WI38 (cell line): ENCODE measurements around the gene RFK.

Source experiments
- H3K4me3 ChIP-seq: 2 replicates; pipeline ENCODE4 v1.5.1; 2011; ENCODE audit warnings: low read depth, mild to moderate bottlenecking, control low read depth, low read length
- CTCF ChIP-seq: IDR thresholded peaks from 2 replicates; pipeline ENCODE4 v1.5.1; 2012; ENCODE audit warnings: low read depth, mild to moderate bottlenecking, control low read depth, low read length

The RFK gene

GRCh38 chr9:76336027-76336426 lies 58.2 kb downstream of the RFK start:
- H3K4me3 ChIP-seq: no peak overlapping the region
- TF ChIP-seq CTCF: no peak
